Effector memory CD8-positive, alpha-beta T cell (primary cell): ENCODE data around the gene SLU7.
A peak's percentile ranks its signal among the peaks of the same experiment; 100 is the strongest.

Experiments
- ATAC-seq: fragments of 150-1000 bp; cut with Tn5 transposase; replicated peaks from 2 replicates; pipeline ENCODE4 v1.10.0; 2021; ENCODE audit warnings: mild to moderate bottlenecking, moderate library complexity
- DNase-seq, 3 experiments: peaks; one replicate each; pipeline ENCODE4 v3.0.0; 2021
- H3K27ac Mint-ChIP-seq, 2 donors: one replicate each; pipeline ENCODE4 v1.8.0; 2022; ENCODE audit warnings: mild to moderate bottlenecking in 2 of 2, mixed read lengths in 2 of 2, moderate library complexity in 2 of 2
- H3K27me3 Mint-ChIP-seq, 2 donors: one replicate each; pipeline ENCODE4 v1.8.0; 2022; ENCODE audit warnings: mixed read lengths in 2 of 2
- H3K36me3 Mint-ChIP-seq: one replicate; pipeline ENCODE4 v1.8.0; 2022; ENCODE audit warnings: mild to moderate bottlenecking, moderate library complexity, mixed read lengths; ENCODE audit not compliant: insufficient read depth
- H3K4me1 Mint-ChIP-seq, 2 donors: one replicate each; pipeline ENCODE4 v1.8.0; 2022; ENCODE audit warnings: low read depth in 2 of 2, mixed read lengths in 2 of 2
- H3K4me3 Mint-ChIP-seq, 2 donors: one replicate each; pipeline ENCODE4 v1.8.0; 2022; ENCODE audit warnings: mild to moderate bottlenecking in 2 of 2, mixed read lengths in 2 of 2, moderate library complexity in 2 of 2
- H3K9me3 Mint-ChIP-seq, 2 donors: one replicate each; pipeline ENCODE4 v1.8.0; 2022; ENCODE audit warnings: mixed read lengths in 2 of 2

SLU7 gene

GRCh38 chr5:160423099-160423498 is 4.2 kb upstream of the SLU7 start:
- Mint-ChIP-seq H3K4me1 (peaks cover 48 to 72% of the 10 kb centered on the region in 2 donors), H3K27me3 (no peaks in the 10 kb centered on the region), H3K9me3 (no peaks in the 10 kb centered on the region), H3K36me3 (peaks cover 17% of the 10 kb centered on the region), H3K4me3 (peak overlapping the region; percentile 93), H3K27ac (peak overlapping the region; percentile 96 to 99)
- no peak for ATAC-seq
- no peak for DNase-seq

GRCh38 chr5:160421625-160422258 is 2.9 kb upstream of the SLU7 start, which contains the start of gene PTTG1:
PTTG1 (plus strand) TSS chr5:160421855; CDS start chr5:160422313, 458 bp downstream.
- peak within 1 kb of the TSS; percentile 93 for H3K4me3 Mint-ChIP-seq
- H3K27me3 Mint-ChIP-seq = no peaks in the 10 kb centered on the region
- H3K9me3 Mint-ChIP-seq = no peaks in the 10 kb centered on the region
- H3K27ac Mint-ChIP-seq = peak within 1 kb of the TSS; percentile 96 to 99
- peaks cover 55 to 81% of the 10 kb centered on the region in 2 donors for H3K4me1 Mint-ChIP-seq
- ATAC-seq (peak; percentile 70), DNase-seq (peak; percentile 87 to 89 (median 88))
- peaks cover 23% of the 10 kb centered on the region for H3K36me3 Mint-ChIP-seq

GRCh38 chr5:160420331-160420610 is 1.4 kb upstream of the SLU7 start:
- Mint-ChIP-seq H3K4me1 (peaks cover 61 to 89% of the 10 kb centered on the region in 2 donors), H3K9me3 (no peaks in the 10 kb centered on the region), H3K36me3 (peaks cover 25% of the 10 kb centered on the region), H3K4me3 (peak overlapping the region; percentile 93 to 98), H3K27me3 (no peaks in the 10 kb centered on the region), H3K27ac (no peak overlapping the region)
- DNase-seq (no peak), ATAC-seq (no peak)

GRCh38 chr5:160419458-160420330 is 813 bp upstream of the SLU7 start:
- Mint-ChIP-seq H3K4me3 (peak overlapping the region; percentile 93 to 98), H3K27ac (peak overlapping the region; percentile 96 to 99), H3K27me3 (no peaks in the 10 kb centered on the region), H3K36me3 (peaks cover 30% of the 10 kb centered on the region), H3K4me1 (peaks cover 55 to 87% of the 10 kb centered on the region in 2 donors), H3K9me3 (no peaks in the 10 kb centered on the region)
- DNase-seq = no peak
- no peak for ATAC-seq

- peaks cover 41% of the 10 kb centered on the region for H3K36me3 Mint-ChIP-seq
- peak within 1 kb of the TSS; percentile 91 to 94 for H3K27ac Mint-ChIP-seq
- no peaks in the 10 kb centered on the region for H3K27me3 Mint-ChIP-seq
- ATAC-seq (peak; percentile 81), DNase-seq (peak; percentile 29 to 40 (median 30))
- H3K9me3 Mint-ChIP-seq = no peaks in the 10 kb centered on the region
- peaks cover 7 to 21% of the 10 kb centered on the region in 2 donors for H3K4me1 Mint-ChIP-seq
- peak within 1 kb of the TSS; percentile 89 to 94 for H3K4me3 Mint-ChIP-seq
Measured at GRCh38 chr5:160399402-160400353, 19.2 kb downstream of the SLU7 start, which contains the start of gene FAM200C. FAM200C (minus strand) TSS chr5:160400054; CDS start chr5:160395490, 4,564 bp downstream.

GRCh38 chr5:160398806-160399205 is 20.1 kb downstream of the SLU7 start:
- DNase-seq (no peak), ATAC-seq (no peak)
- Mint-ChIP-seq H3K4me3 (peak overlapping the region; percentile 89 to 94), H3K27me3 (no peaks in the 10 kb centered on the region), H3K4me1 (peaks cover 7 to 18% of the 10 kb centered on the region in 2 donors), H3K27ac (peak overlapping the region; percentile 91 to 94), H3K9me3 (no peaks in the 10 kb centered on the region), H3K36me3 (peaks cover 32% of the 10 kb centered on the region)

GRCh38 chr5:160397492-160397891 is 21.4 kb downstream of the SLU7 start:
- Mint-ChIP-seq H3K4me3 (no peak overlapping the region), H3K9me3 (no peaks in the 10 kb centered on the region), H3K27ac (peak overlapping the region in 1 of 2 donors; percentile 66), H3K36me3 (peaks cover 19% of the 10 kb centered on the region), H3K27me3 (no peaks in the 10 kb centered on the region), H3K4me1 (peaks cover 7 to 18% of the 10 kb centered on the region in 2 donors)
- ATAC-seq (no peak), DNase-seq (no peak)

- H3K4me1 Mint-ChIP-seq = peaks cover 7 to 13% of the 10 kb centered on the region in 2 donors
- ATAC-seq (no peak), DNase-seq (no peak)
- no peaks in the 10 kb centered on the region for H3K27me3 Mint-ChIP-seq
- H3K9me3 Mint-ChIP-seq = no peaks in the 10 kb centered on the region
- H3K4me3 Mint-ChIP-seq = no peak overlapping the region
- H3K36me3 Mint-ChIP-seq = peaks cover 11% of the 10 kb centered on the region
- no peak overlapping the region for H3K27ac Mint-ChIP-seq
Measured at GRCh38 chr5:160395111-160395510, 23.8 kb downstream of the SLU7 start.

GRCh38 chr5:160390787-160391696 is 27.8 kb downstream of the SLU7 start:
- ATAC-seq (no peak), DNase-seq (no peak)
- Mint-ChIP-seq H3K27ac (no peak overlapping the region), H3K9me3 (peaks cover 0 to 12% of the 10 kb centered on the region in 2 donors), H3K4me1 (no peaks in the 10 kb centered on the region), H3K4me3 (no peak overlapping the region), H3K36me3 (peaks cover 3% of the 10 kb centered on the region), H3K27me3 (no peaks in the 10 kb centered on the region)

GRCh38 chr5:160387445-160387844 is 31.4 kb downstream of the SLU7 start:
- peaks cover 3% of the 10 kb centered on the region for H3K36me3 Mint-ChIP-seq

GRCh38 chr5:160385496-160385895 is 33.4 kb downstream of the SLU7 start:
- no peaks in the 10 kb centered on the region for H3K36me3 Mint-ChIP-seq
- DNase-seq (no peak), ATAC-seq (no peak)
- H3K4me3 Mint-ChIP-seq = no peak overlapping the region
- H3K9me3 Mint-ChIP-seq = peaks cover 0 to 12% of the 10 kb centered on the region in 2 donors
- no peaks in the 10 kb centered on the region for H3K4me1 Mint-ChIP-seq
- H3K27me3 Mint-ChIP-seq = no peaks in the 10 kb centered on the region
- H3K27ac Mint-ChIP-seq = no peak overlapping the region

More at GRCh38 chr5:160387445-160387844, 31.4 kb downstream of the SLU7 start:
- H3K27me3 Mint-ChIP-seq = no peaks in the 10 kb centered on the region
- no peak for DNase-seq
- H3K4me3 Mint-ChIP-seq = no peak overlapping the region
- peaks cover 0 to 12% of the 10 kb centered on the region in 2 donors for H3K9me3 Mint-ChIP-seq
- no peaks in the 10 kb centered on the region for H3K4me1 Mint-ChIP-seq
- ATAC-seq = no peak
- H3K27ac Mint-ChIP-seq = no peak overlapping the region

- Mint-ChIP-seq H3K36me3 (no peaks in the 10 kb centered on the region), H3K27ac (no peak overlapping the region), H3K27me3 (peaks cover 6 to 8% of the 10 kb centered on the region in 2 donors), H3K9me3 (peaks cover 0 to 12% of the 10 kb centered on the region in 2 donors), H3K4me1 (no peaks in the 10 kb centered on the region), H3K4me3 (no peak overlapping the region)
- ATAC-seq = no peak
- DNase-seq = no peak
Measured at GRCh38 chr5:160384681-160385080, 34.2 kb downstream of the SLU7 start.
